HT-29 (cell line): ENCODE results near the gene NOL9. TPM values are rescaled to one million over a fixed set of nuclear protein-coding genes. Genes with fewer than 3 reads are reported as not detected.

ENCODE experiments used
- DNase-seq: peaks from one replicate; pipeline ENCODE4 v3.0.0-alpha.2; 2015; ENCODE audit warnings: low spot score
- total RNA-seq: library from RNA; depleted of rRNA; stranded (reverse); fragments of >200 nt; shearing (Covaris generic); gene quantifications from 2 replicates; pipeline ENCODE4 v1.2.3, GENCODE V29; 2014

The NOL9 gene
- total RNA-seq, 1 experiment from 2014 or later = 23.7 TPM

GRCh38 chr1:6489799-6490180 is 64.5 kb downstream of the NOL9 start:
- peak; percentile 84 for DNase-seq

DNA sequence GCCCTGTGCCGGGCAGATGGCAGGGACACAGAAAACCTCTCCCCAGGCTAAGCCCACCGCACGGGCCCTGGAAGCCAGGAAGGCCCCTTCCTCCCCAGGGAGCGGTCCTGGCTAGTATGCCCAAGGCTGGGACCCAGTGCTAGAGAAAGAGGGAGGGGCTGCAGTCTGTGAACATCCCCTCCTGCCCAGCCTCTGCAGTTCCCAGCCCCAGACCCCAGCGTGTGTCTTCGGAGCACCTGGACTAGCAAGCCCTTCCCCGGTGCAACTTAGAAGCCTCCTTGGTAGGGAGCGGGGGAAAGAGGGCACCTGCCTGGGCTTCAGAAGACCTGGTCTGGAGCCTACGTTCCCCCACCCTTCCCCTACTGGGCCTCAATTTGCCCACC is 64.9 kb downstream of the NOL9 start:
- DNase-seq = peak; percentile 44

DNA sequence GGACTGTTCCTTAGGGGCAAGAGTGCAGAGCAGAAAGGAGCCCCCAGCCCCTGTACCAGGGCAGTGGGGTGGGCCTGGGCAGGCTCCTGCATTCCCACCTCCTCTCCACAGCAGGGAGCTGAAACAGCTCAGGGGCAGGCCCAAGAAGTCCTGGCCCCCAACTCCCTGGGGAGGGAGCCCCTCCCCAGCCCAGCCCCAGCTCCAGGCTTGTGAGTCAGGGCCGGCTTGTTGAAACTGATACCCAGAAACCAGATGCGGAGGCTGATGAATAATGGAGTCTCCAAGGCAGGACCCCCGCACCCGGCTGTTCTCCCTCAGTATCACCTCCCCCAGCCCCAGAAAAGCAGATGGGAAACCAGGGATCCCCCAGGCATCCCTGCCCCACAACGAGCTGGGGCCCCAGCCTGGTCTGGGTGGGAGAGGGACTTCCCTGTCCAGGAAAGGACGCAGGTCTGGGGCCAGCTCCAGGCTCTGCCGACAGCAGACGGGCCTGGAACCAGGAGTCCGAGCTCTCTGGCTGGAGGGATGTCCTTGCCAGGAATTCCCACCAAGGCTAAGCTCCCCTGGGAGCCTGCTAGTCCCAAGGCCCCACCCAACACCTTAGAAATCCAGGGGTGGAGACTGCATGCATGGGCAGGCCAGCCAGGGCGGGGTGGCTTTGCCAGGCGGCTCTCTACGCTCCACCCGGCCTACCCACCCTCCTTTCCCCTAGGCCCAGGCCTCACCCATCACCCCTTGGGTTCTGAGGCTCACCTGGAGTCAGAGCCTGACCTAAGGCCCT is 65.5 kb downstream of the NOL9 start:
- DNase-seq = peak; percentile 83

DNA sequence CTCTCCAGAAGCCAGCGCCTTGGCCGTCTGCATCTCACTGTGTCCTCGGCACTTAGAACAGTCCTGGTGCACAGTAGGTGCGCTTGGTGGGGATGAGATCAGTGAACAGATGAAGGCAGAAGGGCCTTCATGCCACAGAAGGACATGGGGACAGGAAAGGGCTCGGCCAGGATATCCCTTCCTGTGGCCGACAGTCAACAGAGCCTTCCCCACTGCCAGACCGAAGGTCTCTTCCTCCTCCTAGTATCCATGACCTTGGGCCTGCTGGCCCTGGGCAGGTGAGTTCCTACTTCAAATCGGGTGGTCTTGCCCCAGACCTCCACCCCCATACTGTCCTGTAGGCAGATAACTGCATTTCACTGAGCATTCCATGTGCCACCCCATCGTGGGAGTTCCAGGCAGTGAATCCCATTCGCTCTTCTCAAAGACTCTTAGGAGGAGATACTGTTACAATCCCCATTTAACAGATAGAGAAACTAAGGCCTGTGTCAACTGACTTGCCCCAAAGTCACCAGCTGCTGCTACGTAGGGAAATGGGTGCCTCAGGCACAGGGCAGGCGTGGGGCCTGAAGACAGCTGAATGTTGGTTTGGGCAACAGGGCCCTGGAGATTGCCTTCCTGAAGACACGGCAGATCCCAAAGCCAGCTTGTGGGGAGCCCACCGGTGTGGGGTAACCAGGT is 66.4 kb downstream of the NOL9 start:
- DNase-seq = no peak

DNA sequence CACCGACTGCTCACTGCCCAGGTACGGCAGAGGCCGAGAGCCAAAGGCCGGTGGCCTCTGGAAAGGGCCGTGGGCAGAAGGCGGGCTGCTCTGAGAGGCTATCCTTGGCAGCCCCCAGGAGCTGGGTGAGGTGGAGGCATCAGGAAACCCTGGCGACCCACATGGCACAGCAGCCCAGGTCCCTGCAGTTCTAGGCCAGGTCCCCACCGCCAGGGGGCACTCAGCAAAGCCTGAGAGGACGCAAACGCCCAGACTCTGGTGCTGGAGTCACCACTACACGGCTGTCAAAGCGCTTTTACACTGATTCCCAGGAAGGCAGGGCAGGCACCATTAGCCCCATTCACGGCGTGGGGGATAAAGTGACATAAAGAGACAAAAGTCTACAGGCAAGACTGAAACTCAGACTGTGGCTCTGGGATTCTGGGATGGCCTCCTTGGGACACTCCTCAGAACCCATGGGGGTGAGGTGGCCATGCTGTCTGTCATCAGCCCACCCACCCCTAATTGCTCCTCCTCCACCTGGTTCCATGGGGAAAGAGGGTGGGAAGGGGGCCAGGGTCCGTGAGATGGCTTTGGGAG is 67.8 kb downstream of the NOL9 start:
- DNase-seq = peak; percentile 93

DNA sequence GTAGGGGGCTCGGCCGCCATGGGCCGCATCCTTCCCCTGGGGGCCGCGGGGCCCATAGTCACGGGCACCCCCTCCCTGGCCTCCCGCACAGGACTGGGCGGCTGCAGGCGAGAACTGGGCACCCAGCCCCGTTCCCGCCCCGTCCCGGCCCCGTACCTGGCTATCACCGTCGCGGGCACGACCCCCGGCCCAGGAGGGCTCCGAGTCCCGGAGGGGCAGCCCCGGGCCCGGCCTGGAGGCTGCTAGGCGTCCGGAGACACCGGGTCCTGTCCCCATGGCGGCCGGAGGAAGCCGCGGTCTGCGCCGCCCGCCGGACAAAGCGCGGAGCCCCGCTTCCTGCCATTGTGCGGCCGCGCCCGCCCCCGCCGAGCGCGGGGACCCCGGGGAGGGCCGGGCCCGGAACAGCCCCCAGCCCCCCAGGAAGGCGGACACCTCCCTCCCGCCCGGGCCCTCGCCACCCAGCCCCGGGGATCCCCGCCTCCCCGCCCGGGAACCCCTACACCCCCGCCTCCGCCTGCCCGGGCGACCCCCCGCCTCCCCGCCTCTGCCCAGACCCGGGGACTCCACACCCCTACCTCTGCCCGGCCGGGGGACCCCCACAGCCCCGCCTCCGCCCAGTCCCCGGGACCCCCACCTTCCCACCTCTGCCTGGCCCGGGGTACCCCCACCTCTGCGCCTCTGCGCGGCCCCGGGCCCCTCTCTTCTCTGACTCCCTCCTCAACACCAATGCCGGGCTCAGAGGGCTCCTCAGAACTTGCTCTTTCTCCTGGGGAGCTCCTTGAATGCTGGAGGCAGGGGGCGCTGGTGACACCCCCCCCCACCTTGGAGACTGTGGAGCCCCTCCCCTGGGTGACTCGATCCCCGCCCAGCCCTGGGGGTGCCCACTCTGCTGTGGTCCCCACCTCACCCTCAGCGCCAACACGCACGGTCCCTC is 68.9 kb downstream of the NOL9 start:
- DNase-seq = no peak

DNA sequence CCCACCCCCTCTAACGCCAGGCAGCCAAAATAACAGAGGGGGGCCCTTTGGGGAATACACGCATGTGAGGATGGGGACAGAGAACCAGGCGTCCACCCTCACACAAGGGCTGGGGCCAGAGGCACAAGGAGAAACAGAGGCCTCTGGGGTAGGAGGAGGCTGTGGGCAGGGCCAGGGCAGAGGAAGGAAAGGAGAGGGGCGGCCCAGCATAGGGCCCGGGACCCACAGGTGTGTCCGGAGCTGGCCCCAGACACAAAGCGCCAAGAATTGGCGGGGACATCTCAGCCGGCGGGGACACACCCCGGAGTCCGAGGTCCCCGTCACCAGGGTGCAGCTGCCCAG is 69.5 kb downstream of the NOL9 start:
- DNase-seq = no peak

DNA sequence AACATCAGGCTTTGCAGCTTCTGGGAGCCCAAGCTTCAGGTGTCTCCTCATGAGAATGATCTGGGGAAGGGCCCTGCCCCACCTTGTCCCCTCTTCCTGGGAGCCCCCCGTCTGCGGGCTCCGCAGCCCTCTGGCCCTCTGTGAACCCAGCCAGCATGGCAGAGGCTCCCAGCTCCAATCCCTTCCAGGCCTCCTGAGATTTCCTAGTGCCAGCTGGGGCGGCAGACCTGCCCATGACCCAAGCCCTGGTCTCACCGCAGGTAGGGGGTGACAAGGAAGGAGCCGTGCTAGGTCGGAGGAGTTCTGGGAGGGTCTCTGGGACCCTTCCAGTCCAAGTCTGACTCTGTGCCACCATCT is 70.6 kb downstream of the NOL9 start:
- DNase-seq = no peak

GRCh38 chr1:6483017-6483760 is 71.1 kb downstream of the NOL9 start:
- DNase-seq = peak; percentile 70

GRCh38 chr1:6481820-6482219 is 72.5 kb downstream of the NOL9 start:
- no peak for DNase-seq

DNA sequence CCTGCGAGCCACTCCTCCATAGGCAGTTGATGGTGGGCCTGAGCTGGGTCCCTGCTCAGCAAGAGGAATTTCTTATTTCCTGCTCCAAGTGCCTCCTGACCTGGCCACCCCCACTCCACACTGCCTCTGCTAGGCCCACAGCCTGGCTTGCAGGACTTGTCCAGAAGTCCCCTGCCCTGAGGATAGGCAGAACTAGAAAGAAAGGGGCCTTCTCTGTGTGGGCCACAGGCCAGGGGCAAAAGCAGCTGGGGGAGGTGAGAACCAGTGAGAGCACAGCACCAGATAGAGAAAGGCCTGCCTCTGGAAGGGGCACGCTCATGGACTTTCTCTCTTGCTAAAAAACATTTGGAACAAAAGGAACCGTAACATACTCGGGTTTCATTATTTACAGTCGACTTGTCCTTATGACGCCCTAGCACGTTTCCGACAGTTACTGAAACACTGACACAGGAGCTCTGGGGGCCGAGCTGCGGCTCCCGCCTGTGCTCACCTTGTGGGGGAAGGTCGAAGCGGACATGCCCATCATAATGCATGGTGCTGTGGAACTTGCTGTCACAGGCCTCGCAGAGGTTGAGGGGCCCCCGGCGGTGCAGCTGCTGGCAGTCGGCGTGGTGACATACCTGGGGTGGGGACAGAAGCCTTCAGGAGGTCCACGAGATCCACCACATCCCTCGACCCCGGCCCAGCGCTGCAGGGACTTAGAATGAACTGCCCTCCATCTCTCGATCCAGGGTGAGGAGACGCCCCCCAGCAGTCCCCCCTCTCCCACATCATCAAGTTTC is 77.1 kb downstream of the NOL9 start:
- DNase-seq = no peak

DNA sequence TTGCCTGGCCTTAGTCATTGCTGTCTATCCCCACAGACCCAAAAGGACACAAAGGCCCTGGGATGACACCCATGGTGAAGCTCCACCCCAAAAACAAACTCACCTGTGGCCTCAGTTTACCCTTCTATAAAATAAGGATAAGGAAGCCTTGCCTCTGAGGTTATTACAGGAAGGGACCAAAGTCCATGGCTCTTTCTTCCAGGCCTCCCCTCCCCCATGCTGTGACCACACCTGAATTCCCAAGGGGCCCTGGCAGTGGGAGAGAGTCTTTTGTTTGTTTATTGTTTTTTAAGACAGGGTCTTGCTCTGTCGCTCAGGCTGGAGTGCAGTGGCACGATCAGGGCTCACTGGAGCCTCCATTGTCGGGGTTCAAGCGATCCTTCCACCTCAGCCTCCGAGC is 77.8 kb downstream of the NOL9 start:
- no peak for DNase-seq

GRCh38 chr1:6475381-6476133 is 78.8 kb downstream of the NOL9 start:
- DNase-seq = peak; percentile 71

DNA sequence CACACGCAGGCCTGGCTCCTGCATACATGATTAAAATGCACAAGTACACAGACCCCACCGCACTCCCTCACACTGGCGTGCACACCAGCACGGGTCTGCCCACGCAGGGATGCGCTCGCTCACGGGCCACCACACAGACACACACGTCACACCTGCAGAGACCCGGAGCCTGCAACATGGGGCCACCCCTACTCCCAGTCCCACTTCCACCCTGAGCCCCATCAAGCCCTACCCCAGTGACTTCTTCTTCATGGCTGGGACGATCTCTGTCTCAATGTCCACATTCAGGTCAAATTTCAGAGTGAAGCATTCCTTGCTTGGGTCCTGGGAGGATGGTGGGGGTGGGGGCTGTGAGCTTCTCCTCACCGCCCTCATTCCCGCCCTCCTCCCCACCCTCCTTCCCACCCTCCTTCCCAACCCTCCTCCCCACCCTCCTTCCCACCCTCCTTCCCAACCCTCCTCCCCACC is 79.5 kb downstream of the NOL9 start:
- no peak for DNase-seq

- no peak for DNase-seq
Measured at GRCh38 chr1:6473974-6474814, 80.1 kb downstream of the NOL9 start.

GRCh38 chr1:6473156-6473555 is 81.2 kb downstream of the NOL9 start:
- DNase-seq = no peak

- DNase-seq = no peak
Measured at GRCh38 chr1:6472391-6472790, 81.9 kb downstream of the NOL9 start.

- DNase-seq = peak; percentile 58
Measured at GRCh38 chr1:6471970-6472368, 82.3 kb downstream of the NOL9 start.
